Measurements from ENCODE around the gene CASP10.
"Not testable (repeated sequence)": the region's sequence is repeated elsewhere in the genome, so short reads cannot be mapped to it uniquely, and the experiment has no call there.

The CASP10 gene

GRCh38 chr2:201156640-201157039 is 26.3 kb upstream of the CASP10 start:
- no peak for DNase-seq

DNA sequence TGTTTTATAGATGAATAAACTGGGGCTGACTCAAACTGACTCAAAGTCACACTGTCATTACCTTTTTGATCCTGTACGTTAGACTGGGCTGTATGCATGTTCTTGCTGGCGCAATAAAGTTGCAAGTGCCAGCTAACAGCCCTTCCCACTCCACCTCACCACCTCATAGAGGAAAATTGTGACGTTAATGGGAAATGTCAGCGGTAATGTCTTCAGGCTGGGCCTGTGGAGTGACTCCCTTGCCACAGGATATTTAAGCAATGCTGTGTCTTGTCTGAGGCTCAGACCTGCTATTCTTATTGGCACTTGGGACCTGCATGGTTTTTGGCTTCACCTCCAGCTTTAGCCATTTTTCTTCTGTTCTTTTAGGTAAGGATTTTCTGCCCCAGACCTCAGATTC is 25.2 kb upstream of the CASP10 start:
- DNase-seq: no peak

GRCh38 chr2:201158111-201158929 is 24.6 kb upstream of the CASP10 start:
- no peak for DNase-seq

DNA sequence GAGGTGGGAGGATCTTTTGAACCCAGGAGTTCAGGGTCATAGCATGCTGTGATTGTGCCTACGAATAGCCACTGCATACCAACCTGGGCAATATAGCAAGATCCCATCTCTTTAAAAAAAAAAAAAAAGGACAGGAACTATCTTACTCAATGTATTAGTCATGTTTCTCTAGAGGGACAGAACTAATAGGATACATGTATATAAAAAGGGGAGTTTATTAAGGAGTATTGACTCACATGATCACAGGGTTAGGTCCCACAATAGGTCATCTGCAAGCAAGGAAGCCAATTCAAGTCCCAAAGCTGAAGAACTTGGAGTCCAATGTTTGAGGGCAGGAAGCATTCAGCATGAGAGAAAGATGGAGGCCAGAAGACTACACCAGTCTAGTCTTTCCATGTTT is 18.8 kb upstream of the CASP10 start:
- DNase-seq: no peak

GRCh38 chr2:201167546-201167945 is 15.4 kb upstream of the CASP10 start:
- DNase-seq: no peak

DNA sequence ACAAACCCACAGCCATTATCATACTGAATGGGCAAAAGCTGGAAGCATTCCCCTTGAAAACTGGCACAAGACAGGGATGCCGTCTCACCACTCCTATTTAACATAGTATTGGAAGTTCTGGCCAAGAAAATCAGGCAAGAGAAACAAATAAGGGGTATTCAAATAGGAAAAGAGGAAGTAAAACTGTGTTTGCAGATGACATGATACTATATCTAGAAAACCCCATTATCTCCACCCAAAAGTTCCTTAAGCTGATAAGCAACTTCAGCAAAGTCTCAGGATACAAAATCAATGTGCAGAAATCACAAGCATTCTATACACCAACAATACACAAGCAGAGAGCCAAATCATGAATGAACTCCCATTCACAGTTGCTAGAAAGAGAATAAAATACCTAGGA is 14.4 kb upstream of the CASP10 start:
- not testable (repeated sequence) for DNase-seq

GRCh38 chr2:201171259-201171814 is 11.6 kb upstream of the CASP10 start:
- DNase-seq: no peak

- DNase-seq: no peak
Observed at GRCh38 chr2:201172279-201172678, 10.7 kb upstream of the CASP10 start.

- no peak for DNase-seq
Observed at GRCh38 chr2:201174687-201175086, 8.3 kb upstream of the CASP10 start.

DNA sequence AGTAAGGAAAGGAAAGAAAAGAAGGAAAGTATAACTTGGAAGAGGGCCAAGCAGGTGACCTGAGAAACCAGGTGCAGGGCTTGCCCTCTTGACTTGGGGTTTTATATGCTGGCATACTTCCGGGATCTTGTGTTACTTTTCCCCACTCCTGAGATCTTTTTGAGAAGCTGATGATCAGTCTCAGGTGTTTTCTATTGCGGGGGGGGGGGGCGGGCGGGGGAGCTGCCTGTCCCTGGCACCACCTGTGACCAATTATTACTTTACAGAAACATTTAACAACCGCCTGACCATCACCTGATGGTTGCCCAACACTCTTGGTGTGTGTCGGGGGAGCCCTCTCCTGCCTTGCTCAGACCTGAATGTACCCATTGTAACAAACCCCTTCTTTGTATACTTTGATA is 6.9 kb upstream of the CASP10 start:
- no peak for DNase-seq

DNA sequence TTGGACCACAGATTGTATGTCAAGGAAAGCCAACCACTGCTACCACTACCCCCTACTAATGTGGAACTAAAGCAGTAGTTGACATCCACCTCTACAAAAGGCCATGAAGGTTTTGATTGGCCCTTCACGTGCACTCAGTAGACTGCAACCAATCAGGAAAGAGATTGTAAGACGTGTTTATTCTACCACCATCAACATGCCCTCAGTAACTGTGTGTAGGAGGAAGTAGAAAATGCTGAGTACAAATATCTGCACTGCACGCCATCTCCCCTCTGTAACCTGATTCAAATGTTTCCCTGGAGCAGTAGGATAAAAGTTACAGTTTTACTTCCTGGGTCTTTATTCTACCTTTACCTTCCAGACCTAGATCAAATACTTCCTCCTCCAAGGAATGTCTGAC is 2.9 kb upstream of the CASP10 start:
- no peak for DNase-seq

GRCh38 chr2:201183365-201183727 is 405 bp downstream of the CASP10 start:
- no peak for DNase-seq

DNA sequence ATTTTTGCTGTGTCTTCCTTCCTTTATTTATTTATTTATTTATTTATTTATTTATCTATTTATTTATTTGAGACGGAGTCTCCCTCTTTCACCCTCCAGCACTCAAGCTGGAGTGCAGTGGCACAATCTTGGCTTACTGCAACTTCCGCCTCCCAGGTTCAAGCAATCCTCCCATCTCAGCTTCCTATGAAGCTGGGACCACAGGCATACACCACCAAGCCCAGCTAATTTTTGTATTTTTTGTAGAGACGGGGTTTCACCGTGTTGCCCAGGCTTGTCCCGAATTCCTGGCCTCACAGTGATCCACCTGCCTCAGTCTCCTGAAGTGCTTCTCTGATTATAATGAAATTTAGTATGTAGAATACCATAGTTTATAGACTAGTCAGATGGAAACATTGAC is 894 bp downstream of the CASP10 start:
- not testable (repeated sequence) for DNase-seq

DNA sequence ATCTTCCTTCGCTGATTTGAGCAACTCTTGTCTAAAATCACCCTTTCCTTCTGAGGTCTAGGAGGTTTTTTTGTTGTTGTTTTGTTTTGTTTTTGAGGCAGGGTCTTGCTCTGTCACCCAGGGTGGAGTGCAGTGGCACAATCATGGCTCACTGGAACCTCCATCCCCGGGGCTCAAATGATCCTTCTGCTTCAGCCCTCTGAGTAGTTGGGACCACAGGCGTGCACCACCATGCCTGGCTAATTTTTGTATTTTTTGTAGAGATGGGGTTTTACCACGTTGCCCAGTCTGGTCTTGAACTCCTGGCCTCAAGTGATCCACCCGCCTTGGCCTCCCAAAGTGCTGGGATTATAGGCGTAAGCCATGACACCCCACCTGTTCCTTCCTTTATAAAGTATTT is 1.3 kb downstream of the CASP10 start:
- DNase-seq: not testable (repeated sequence)

DNA sequence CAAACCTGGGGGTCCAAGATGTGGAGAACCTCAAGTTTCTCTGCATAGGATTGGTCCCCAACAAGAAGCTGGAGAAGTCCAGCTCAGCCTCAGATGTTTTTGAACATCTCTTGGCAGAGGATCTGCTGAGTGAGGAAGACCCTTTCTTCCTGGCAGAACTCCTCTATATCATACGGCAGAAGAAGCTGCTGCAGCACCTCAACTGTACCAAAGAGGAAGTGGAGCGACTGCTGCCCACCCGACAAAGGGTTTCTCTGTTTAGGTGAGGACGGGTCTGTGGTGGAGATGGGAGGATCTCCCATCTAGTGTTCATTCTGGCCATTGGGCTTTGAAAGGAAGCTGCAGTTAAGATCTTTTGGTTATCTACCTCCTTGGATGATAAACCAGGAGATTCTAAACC is 2.9 kb downstream of the CASP10 start:
- DNase-seq: no peak

GRCh38 chr2:201186982-201187381 is 4.0 kb downstream of the CASP10 start:
- no peak for DNase-seq

GRCh38 chr2:201188449-201188848 is 5.5 kb downstream of the CASP10 start:
- no peak for DNase-seq

DNA sequence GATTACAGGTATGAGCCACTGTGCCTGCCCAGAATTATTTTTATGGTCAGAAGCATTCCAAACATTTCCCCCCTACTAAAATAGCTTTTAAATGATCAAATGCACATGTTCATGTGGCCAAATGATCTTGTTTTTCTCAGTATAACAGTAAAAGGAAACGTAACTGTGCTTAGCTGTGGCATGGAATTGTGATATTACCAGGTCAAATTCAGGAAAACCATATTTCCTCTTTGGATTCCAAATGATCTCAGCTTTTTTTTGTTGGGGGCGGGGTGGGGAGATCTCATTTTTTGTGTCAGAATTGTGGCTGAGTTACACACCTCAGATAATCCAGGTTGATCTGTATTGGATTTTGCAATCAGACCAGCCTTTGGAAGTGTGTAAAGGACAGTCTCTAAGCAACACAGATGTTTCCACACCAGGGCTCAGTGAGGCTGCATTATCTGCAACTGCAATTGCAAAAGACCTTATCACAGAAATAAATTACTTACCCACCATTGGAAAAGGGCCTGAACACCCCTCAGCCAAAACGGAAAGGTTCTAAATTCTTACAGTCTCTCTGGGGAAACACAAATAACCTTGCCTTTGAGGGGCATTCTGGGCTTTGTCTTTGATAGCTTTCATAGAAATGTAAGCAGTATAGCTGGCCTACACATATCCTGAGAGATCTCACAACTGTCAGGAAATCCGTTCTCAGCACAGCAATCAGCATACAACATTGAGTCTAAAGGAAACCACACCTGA is 8.4 kb downstream of the CASP10 start:
- no peak for DNase-seq

GRCh38 chr2:201194097-201194496 is 11.2 kb downstream of the CASP10 start:
- no peak for DNase-seq

DNA sequence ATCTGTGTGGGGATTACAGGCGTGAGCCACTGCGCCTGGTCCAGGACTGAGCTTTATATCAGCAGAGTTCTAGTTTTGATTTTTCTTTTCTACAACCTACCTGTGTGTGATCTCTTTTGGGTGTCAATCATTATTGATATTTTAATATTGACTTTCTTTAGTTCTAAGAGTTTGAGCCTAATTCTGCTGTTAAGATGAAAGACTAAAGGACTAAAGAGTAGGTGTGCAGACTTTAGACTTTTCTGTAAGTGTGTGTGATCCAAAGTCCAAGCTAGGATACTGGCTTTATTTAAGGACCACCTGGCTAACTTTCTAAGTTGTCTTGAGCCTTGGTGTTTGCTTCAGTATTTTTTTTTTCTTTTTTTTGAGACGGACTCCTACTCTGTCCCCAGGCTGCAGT is 12.4 kb downstream of the CASP10 start:
- DNase-seq: no peak

- no peak for DNase-seq
Observed at GRCh38 chr2:201196003-201196402, 13.1 kb downstream of the CASP10 start.

DNA sequence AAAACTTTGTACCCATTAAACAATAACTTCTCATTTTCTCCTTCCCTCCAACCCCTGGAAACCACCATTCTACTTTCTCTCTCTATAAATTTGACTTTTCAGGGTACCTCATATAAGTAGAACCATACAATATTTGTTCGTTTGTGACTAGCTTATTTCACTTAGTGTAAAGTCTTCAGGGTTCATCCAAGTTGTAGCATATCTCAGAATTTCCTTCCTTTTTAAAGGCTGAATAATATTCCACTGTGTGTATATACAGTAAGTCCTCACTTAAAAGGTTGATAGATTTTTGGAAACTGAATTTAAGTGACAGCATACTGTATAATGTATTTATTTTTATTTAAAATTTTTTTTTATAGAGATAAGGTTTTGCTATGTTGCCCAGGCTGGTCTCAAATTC is 13.9 kb downstream of the CASP10 start:
- DNase-seq: no peak

DNA sequence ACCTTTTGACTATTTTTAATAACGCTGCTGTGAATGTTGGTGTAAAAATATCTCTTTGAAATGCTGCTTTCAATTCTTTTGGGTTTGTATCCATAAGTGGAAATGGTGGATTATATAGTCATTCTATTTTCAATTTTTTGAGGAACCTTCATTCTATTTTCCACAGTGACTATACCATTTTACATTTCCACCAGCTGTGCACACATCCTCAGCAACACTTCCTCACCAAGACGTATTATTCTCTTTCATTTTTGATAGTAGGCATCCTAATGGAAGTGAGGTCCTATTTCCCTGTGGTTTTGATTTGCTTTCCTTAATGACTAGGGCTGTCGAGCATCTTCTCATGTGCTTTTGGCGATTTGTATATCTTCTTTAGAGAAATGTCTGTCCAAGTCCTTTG is 14.8 kb downstream of the CASP10 start:
- no peak for DNase-seq

DNA sequence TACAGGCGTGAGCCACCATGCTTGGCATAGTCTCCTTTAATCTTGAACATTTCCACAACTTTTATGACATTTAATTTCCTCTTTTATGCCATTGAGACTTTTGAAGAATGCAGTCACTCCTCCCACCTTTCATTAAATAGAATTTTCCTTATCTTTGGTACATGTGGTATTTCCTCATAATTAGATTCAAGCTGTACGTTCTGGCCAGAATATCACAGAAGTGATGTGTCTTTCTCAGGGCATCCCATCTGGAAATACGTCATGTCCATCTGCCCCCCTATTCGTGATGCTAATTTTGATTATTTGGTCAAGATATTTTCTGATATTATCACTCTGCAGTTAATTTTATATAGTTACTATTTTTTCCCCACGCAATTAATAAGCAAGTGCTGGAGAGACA is 16.9 kb downstream of the CASP10 start:
- no peak for DNase-seq
